Prostate gland (tissue), 2 donors: Measurements from ENCODE around the gene SPPL3.

Experiments
- POLR2A ChIP-seq: fragments of 450-650 bp; IDR thresholded peaks from one replicate; pipeline ENCODE4 v1.6.1; 2016; ENCODE audit warnings: antibody characterized with exemption, mild to moderate bottlenecking
- POLR2AphosphoS5 ChIP-seq: sonication (generic); formaldehyde crosslinking; IDR thresholded peaks from one replicate; pipeline ENCODE4 v1.6.1; 2017; ENCODE audit warnings: antibody characterized with exemption
- TF ChIP-seq, protein P1 (sequence below), 4 experiments: fragments of 200-600 bp in 2 of 4; fragments of 450-650 bp in 2 of 4; sonication (generic) in 2 of 4; IDR thresholded peaks; 1 replicate in 3 of 4; 2 replicates in 1 of 4; pipeline ENCODE4 v1.5.1; 2016 to 2019; ENCODE audit warnings: antibody characterized with exemption in 4 of 4, mild to moderate bottlenecking in 2 of 4, moderate library complexity in 2 of 4

DNA sequence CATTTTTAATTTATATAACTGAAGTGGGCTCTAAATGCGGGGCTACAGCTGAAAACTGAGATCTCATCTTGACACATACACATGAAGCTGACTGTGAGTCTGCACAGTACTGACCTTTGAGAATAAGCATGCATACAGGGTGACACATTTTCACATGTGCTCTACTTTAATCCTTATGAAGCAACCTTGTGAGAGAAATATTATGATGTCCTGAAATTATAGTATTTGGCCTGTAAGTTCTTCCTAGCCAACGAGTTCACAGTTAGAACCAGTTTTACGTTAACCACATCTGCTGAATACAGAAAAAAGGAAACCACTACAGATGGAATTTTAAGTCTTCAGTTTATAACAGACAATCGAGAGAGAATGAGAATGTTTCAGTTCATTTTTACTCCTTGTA lies 70.3 kb downstream of the SPPL3 start:
- TF ChIP-seq, protein P1, sequence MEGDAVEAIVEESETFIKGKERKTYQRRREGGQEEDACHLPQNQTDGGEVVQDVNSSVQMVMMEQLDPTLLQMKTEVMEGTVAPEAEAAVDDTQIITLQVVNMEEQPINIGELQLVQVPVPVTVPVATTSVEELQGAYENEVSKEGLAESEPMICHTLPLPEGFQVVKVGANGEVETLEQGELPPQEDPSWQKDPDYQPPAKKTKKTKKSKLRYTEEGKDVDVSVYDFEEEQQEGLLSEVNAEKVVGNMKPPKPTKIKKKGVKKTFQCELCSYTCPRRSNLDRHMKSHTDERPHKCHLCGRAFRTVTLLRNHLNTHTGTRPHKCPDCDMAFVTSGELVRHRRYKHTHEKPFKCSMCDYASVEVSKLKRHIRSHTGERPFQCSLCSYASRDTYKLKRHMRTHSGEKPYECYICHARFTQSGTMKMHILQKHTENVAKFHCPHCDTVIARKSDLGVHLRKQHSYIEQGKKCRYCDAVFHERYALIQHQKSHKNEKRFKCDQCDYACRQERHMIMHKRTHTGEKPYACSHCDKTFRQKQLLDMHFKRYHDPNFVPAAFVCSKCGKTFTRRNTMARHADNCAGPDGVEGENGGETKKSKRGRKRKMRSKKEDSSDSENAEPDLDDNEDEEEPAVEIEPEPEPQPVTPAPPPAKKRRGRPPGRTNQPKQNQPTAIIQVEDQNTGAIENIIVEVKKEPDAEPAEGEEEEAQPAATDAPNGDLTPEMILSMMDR (IDR thresholded peaks at IDR 0.05) = no peak
- TF ChIP-seq POLR2AphosphoS5 = no peak
- no peak for TF ChIP-seq POLR2A
